Measurements from ENCODE around the gene PON2. TPM values are rescaled to one million over a fixed set of nuclear protein-coding genes. Genes with fewer than 3 reads are reported as not detected.
"Not testable (repeated sequence)": the region's sequence is repeated elsewhere in the genome, so short reads cannot be mapped to it uniquely, and the experiment has no call there.

PON2 gene
- total RNA-seq, 4 donors from 2014 or later, result 66.5 to 113 (median 82.2) TPM

DNA sequence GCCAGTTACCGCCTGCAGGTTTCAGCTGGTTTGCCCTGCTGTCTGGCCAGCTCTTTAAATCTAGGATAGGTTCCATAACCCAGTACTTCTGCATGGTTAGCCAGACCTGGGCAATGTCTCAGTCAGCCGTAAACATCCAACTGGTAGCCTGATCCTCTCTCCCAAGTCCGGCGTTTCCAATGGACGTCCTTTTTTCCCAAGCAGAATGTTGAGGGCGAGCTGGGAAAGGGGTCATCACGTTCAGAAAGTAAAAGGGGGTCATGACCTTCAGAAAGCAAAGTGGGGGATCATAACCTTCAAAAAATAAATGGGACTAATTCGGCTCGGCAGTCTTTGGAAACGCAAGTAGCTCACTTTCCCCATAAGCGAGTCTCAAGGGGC is 39.1 kb downstream of the PON2 start:
- DNase-seq (ENCODE audit: low spot score) (no peak), ATAC-seq (ENCODE audit: low FRiP score) (no peak)
- no peak for TF ChIP-seq CTCF (IDR thresholded peaks at IDR 0.05)

GRCh38 chr7:95394370-95394769 is 40.5 kb downstream of the PON2 start:
- ATAC-seq (ENCODE audit: low FRiP score), result no peak
- no peak for TF ChIP-seq CTCF (IDR thresholded peaks at IDR 0.05)
- no peak for DNase-seq (ENCODE audit: low spot score)

DNA sequence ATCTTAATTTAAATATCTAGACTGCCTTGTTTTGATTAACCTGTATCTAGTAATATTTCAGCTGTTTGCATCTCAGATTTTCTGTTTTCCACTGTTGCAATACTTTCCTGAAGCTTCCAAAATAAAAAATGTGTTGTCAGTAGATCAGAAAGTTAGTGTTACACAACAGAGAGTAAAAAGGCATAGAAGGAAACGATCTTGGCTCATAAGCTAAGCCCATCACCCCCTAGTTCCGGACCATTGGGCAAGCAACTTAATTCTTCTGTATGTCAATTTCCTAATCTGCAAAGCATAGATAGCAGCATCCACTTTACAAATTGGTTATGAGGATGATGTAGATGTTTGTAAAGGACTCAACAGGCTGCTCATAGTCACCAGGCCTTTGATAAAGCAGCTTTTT is 43.1 kb downstream of the PON2 start:
- no peak for TF ChIP-seq CTCF (IDR thresholded peaks at IDR 0.05)
- ATAC-seq (ENCODE audit: low FRiP score) (peak; percentile 41), DNase-seq (ENCODE audit: low spot score) (no peak)

- DNase-seq (ENCODE audit: low spot score) (no peak), ATAC-seq (ENCODE audit: low FRiP score) (no peak)
- TF ChIP-seq CTCF (IDR thresholded peaks at IDR 0.05), result no peak
These were observed 45.3 kb downstream of the PON2 start for GRCh38 chr7:95389516-95389915.

DNA sequence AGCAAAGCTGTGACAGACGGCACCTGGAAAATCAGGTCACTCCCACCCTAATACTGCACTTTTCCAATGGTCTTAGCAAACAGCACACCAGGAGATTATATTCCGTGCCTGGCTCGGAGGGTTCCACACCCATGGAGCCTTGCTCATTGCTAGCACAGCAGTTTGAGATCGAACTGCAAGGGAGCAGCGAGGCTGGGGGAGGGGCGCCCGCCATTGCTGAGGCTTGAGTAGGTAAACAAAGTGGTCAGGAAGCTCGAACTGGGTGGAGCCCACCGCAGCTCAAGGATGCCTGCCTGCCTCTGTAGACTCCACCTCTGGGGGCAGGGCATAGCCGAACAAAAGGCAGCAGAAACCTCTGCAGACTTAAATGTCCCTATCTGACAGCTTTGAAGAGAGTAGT is 55.4 kb downstream of the PON2 start:
- DNase-seq (ENCODE audit: low spot score); ATAC-seq (ENCODE audit: low FRiP score): not testable (repeated sequence)

GRCh38 chr7:95376632-95377400 is 58.0 kb downstream of the PON2 start:
- DNase-seq (ENCODE audit: low spot score), result no peak
- TF ChIP-seq CTCF (IDR thresholded peaks at IDR 0.05), result no peak

GRCh38 chr7:95375591-95376257 is 59.1 kb downstream of the PON2 start:
- TF ChIP-seq CTCF (IDR thresholded peaks at IDR 0.05), result no peak
- ATAC-seq (ENCODE audit: low FRiP score), result no peak
- DNase-seq (ENCODE audit: low spot score), result no peak

More at GRCh38 chr7:95376632-95377400, 58.0 kb downstream of the PON2 start:
- no peak for ATAC-seq (ENCODE audit: low FRiP score)
